Esophagus squamous epithelium (tissue), 4 donors: Measurements from ENCODE around the gene SPNS3.

Source experiments
- POLR2A ChIP-seq, 4 donors: fragments of 450-650 bp; IDR thresholded peaks; one replicate each; pipeline ENCODE4 v1.6.1; 2017; ENCODE audit warnings: antibody characterized with exemption in 4 of 4, mild to moderate bottlenecking in 4 of 4, moderate library complexity in 3 of 4
- TF ChIP-seq, protein P1 (sequence below), 6 experiments: fragments of 450-650 bp in 4 of 6; fragments of 200-600 bp in 2 of 6; sonication (generic) in 2 of 6; IDR thresholded peaks; one replicate each; pipeline ENCODE4 v1.5.1; 2016 to 2019; ENCODE audit warnings: antibody characterized with exemption in 6 of 6, mild to moderate bottlenecking in 4 of 6, moderate library complexity in 4 of 6

GRCh38 chr17:4440021-4440420 lies 6.3 kb downstream of the SPNS3 start:
- TF ChIP-seq, protein P1, sequence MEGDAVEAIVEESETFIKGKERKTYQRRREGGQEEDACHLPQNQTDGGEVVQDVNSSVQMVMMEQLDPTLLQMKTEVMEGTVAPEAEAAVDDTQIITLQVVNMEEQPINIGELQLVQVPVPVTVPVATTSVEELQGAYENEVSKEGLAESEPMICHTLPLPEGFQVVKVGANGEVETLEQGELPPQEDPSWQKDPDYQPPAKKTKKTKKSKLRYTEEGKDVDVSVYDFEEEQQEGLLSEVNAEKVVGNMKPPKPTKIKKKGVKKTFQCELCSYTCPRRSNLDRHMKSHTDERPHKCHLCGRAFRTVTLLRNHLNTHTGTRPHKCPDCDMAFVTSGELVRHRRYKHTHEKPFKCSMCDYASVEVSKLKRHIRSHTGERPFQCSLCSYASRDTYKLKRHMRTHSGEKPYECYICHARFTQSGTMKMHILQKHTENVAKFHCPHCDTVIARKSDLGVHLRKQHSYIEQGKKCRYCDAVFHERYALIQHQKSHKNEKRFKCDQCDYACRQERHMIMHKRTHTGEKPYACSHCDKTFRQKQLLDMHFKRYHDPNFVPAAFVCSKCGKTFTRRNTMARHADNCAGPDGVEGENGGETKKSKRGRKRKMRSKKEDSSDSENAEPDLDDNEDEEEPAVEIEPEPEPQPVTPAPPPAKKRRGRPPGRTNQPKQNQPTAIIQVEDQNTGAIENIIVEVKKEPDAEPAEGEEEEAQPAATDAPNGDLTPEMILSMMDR (IDR thresholded peaks at IDR 0.05): no peak
- no peak for TF ChIP-seq POLR2A (IDR thresholded peaks at IDR 0.05)
